HG03469 (cell line): ENCODE measurements around the gene RFXANK.
"Not testable (repeated sequence)": the region's sequence is repeated elsewhere in the genome, so short reads cannot be mapped to it uniquely, and the experiment has no call there.

Experiments used
- ATAC-seq: cut with Tn5 transposase; IDR thresholded peaks from one replicate; pipeline ENCODE4 v1.9.1; 2021; ENCODE audit warnings: mild to moderate bottlenecking, moderate library complexity, moderate number of reproducible peaks; ENCODE audit not compliant: unreplicated experiment

Gene RFXANK

GRCh38 chr19:19169236-19170052 lies 22.6 kb upstream of the RFXANK start:
- no peak for ATAC-seq

- ATAC-seq: peak; percentile 71
Measured at GRCh38 chr19:19170053-19170872, 21.8 kb upstream of the RFXANK start, which contains the start of gene MEF2B. Gene MEF2B (minus strand): TSS chr19:19170263. CDS start chr19:19150735, 19,528 bp downstream.

- ATAC-seq: no peak
Measured at GRCh38 chr19:19170873-19171672, 21.0 kb upstream of the RFXANK start.

- no peak for ATAC-seq
Measured at GRCh38 chr19:19171821-19172532, 20.1 kb upstream of the RFXANK start.

GRCh38 chr19:19173243-19173642 lies 18.8 kb upstream of the RFXANK start:
- ATAC-seq: not testable (repeated sequence)

- ATAC-seq: no peak
Measured at GRCh38 chr19:19176950-19177349, 15.1 kb upstream of the RFXANK start.

GRCh38 chr19:19179548-19180441 lies 12.3 kb upstream of the RFXANK start:
- no peak for ATAC-seq

- ATAC-seq: no peak
Measured at GRCh38 chr19:19181488-19181998, 10.5 kb upstream of the RFXANK start.

- no peak for ATAC-seq
Measured at GRCh38 chr19:19185853-19186740, 6.0 kb upstream of the RFXANK start.

- ATAC-seq: no peak
Measured at GRCh38 chr19:19186742-19187141, 5.3 kb upstream of the RFXANK start.

GRCh38 chr19:19191768-19192077 lies 335 bp upstream of the RFXANK start:
- no peak for ATAC-seq

- ATAC-seq: no peak
Measured at GRCh38 chr19:19192910-19193423, 909 bp downstream of the RFXANK start.

GRCh38 chr19:19193926-19194325 lies 1.9 kb downstream of the RFXANK start:
- no peak for ATAC-seq

GRCh38 chr19:19201697-19202630 lies 9.9 kb downstream of the RFXANK start:
- no peak for ATAC-seq

GRCh38 chr19:19202707-19203011 lies 10.6 kb downstream of the RFXANK start:
- no peak for ATAC-seq

- ATAC-seq: no peak
Measured at GRCh38 chr19:19203012-19203856, 11.2 kb downstream of the RFXANK start, which contains the start of gene NR2C2AP. Gene NR2C2AP (minus strand): TSS chr19:19203414. CDS start chr19:19203060, 354 bp downstream.
